ENCODE results near the gene TRAF3IP1. TPM values are rescaled to one million over a fixed set of nuclear protein-coding genes. Genes with fewer than 3 reads are reported as not detected.
"Not testable (repeated sequence)": the region's sequence is repeated elsewhere in the genome, so short reads cannot be mapped to it uniquely, and the experiment has no call there.

The TRAF3IP1 gene
- total RNA-seq, 1 donor: 7.6 TPM

DNA sequence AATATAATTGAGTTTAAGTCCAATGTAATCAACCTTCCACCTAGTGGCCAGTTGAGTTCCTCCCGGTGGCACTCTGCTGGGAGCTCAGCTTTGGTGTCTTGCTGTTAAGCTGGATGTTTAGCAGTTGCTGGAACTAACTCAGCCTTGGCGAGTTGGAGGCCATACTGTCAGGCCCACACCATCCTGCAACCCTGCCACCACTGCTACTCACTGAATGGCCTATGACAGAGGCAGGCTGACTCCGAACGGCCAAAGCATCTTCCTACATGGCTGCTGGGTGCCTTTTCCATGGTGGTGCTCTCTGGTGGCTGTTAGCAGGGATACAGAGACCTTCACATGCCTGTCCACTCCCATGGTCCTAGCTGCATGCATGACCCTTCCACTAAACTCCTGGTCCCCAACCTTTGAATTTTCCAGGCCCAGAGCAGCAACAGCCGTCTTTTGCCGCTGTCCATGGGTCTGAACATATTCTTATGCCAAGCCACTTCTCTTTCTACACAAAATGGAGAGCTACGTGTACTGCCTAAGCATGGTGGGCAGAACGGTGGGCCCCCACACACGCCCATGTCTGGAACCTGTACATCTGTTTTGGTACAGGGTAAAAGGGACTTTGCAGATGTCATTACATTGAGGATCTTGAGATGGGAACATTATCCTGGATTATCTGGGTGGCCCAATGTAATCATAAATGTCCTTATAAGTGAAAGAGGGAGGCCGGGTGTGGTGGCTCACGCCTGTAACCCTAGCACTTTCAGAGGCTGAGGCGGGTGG lies 15.0 kb upstream of the TRAF3IP1 start:
- Histone ChIP-seq H3K4me1 (ENCODE audit: insufficient read depth, low read length) (no peaks in the 10 kb centered on the region), H3K27ac (ENCODE audit: low read depth, low read length) (no peak overlapping the region), H3K79me2 (ENCODE audit: insufficient read depth, low read length) (no peaks in the 10 kb centered on the region)

DNA sequence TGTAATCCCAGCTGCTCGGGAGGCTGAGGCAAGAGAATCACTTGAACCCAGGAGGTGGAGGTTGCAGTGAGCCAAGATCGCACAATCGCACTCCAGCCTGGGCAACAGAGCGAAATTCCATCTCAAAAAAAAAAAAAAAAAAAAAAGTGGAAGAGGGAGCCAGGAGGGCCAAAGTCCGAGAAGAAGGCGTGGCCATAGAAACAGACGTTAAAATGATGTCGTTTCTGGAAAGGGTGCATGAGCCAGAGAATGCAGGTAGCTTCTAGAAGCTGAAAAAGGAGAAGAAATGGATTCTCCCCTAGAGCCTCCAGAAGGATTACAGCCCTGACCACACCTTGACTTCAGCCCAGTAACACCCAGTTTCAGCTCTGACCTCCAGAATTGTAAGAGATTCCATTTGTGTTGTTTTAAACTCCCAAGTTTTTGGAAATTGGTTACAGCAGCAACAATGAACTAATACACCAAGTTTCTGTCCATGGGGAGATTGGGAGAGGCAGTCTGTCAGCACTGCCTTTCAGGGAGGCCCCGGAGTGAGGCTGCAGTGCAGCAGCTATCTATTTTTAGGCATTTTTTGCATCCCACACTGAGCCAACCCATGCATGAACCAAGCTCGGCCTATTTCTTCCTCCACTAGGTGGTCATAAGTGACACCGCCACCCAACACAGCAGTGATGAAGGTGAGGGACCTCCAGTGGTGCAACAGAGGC lies 14.2 kb upstream of the TRAF3IP1 start:
- Histone ChIP-seq H3K9me3 (ENCODE audit: low read depth, low read length) (no peaks in the 10 kb centered on the region), H3K79me2 (ENCODE audit: insufficient read depth, low read length) (no peaks in the 10 kb centered on the region), H4K20me1 (ENCODE audit: insufficient read depth, low read length) (no peaks in the 10 kb centered on the region), H3K4me2 (ENCODE audit: insufficient read depth, low read length) (no peak overlapping the region), H3K27ac (ENCODE audit: low read depth, low read length) (no peak overlapping the region), H2AFZ (ENCODE audit: low read length) (no peak overlapping the region), H3K4me1 (ENCODE audit: insufficient read depth, low read length) (no peaks in the 10 kb centered on the region), H3K4me3 (ENCODE audit: insufficient read depth, low read length) (no peak overlapping the region), H3K36me3 (ENCODE audit: insufficient read depth, low read length) (no peaks in the 10 kb centered on the region), H3K27me3 (ENCODE audit: insufficient read depth, low read length) (peaks cover 6% of the 10 kb centered on the region)
- peak; percentile 52 for DNase-seq (ENCODE audit: insufficient read length, low spot score, missing footprints)
- TF ChIP-seq, protein P1, sequence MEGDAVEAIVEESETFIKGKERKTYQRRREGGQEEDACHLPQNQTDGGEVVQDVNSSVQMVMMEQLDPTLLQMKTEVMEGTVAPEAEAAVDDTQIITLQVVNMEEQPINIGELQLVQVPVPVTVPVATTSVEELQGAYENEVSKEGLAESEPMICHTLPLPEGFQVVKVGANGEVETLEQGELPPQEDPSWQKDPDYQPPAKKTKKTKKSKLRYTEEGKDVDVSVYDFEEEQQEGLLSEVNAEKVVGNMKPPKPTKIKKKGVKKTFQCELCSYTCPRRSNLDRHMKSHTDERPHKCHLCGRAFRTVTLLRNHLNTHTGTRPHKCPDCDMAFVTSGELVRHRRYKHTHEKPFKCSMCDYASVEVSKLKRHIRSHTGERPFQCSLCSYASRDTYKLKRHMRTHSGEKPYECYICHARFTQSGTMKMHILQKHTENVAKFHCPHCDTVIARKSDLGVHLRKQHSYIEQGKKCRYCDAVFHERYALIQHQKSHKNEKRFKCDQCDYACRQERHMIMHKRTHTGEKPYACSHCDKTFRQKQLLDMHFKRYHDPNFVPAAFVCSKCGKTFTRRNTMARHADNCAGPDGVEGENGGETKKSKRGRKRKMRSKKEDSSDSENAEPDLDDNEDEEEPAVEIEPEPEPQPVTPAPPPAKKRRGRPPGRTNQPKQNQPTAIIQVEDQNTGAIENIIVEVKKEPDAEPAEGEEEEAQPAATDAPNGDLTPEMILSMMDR (IDR thresholded peaks at IDR 0.05; ENCODE audit: extremely low read depth, low read depth, low read length): no peak

More for the DNA sequence above, 15.0 kb upstream of the TRAF3IP1 start:
- peaks cover 8% of the 10 kb centered on the region for H3K27me3 ChIP-seq (ENCODE audit: insufficient read depth, low read length)
- DNase-seq (ENCODE audit: insufficient read length, low spot score, missing footprints): peak; percentile 38
- H3K9me3 ChIP-seq (ENCODE audit: low read depth, low read length): no peaks in the 10 kb centered on the region
- no peak overlapping the region for H3K4me2 ChIP-seq (ENCODE audit: insufficient read depth, low read length)
- TF ChIP-seq, protein P1 (IDR thresholded peaks at IDR 0.05; ENCODE audit: extremely low read depth, low read depth, low read length): peak; percentile 32
- H4K20me1 ChIP-seq (ENCODE audit: insufficient read depth, low read length): no peaks in the 10 kb centered on the region
- no peaks in the 10 kb centered on the region for H3K36me3 ChIP-seq (ENCODE audit: insufficient read depth, low read length)
- H2AFZ ChIP-seq (ENCODE audit: low read length): no peak overlapping the region
- H3K4me3 ChIP-seq (ENCODE audit: insufficient read depth, low read length): no peak overlapping the region

DNA sequence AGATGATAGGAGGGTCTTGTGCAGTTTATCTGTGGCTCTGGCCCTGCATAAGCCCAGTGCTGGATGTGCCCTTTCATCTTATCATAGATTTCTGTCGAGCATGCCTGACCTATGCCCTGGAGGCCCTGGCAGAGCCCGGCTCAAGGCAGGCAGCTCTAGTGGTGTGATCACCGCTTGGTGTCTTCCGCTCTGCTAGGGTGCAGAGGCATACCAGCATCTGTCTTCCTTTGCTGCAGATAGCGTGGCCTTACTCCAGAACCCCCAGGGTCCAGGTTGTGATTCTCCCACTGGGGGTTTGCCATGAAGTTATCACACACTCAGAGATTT lies 13.7 kb upstream of the TRAF3IP1 start:
- no peaks in the 10 kb centered on the region for H3K36me3 ChIP-seq (ENCODE audit: insufficient read depth, low read length)
- no peaks in the 10 kb centered on the region for H3K4me1 ChIP-seq (ENCODE audit: insufficient read depth, low read length)
- no peak overlapping the region for H2AFZ ChIP-seq (ENCODE audit: low read length)
- no peaks in the 10 kb centered on the region for H4K20me1 ChIP-seq (ENCODE audit: insufficient read depth, low read length)
- no peak for DNase-seq (ENCODE audit: insufficient read length, low spot score, missing footprints)
- peaks cover 11% of the 10 kb centered on the region for H3K27me3 ChIP-seq (ENCODE audit: insufficient read depth, low read length)
- TF ChIP-seq, protein P1 (IDR thresholded peaks at IDR 0.05; ENCODE audit: extremely low read depth, low read depth, low read length): no peak
- H3K4me3 ChIP-seq (ENCODE audit: insufficient read depth, low read length): no peak overlapping the region
- H3K27ac ChIP-seq (ENCODE audit: low read depth, low read length): no peak overlapping the region
- H3K9me3 ChIP-seq (ENCODE audit: low read depth, low read length): no peaks in the 10 kb centered on the region
- no peak overlapping the region for H3K4me2 ChIP-seq (ENCODE audit: insufficient read depth, low read length)
- no peaks in the 10 kb centered on the region for H3K79me2 ChIP-seq (ENCODE audit: insufficient read depth, low read length)

- DNase-seq (ENCODE audit: insufficient read length, low spot score, missing footprints): no peak
- no peak overlapping the region for H2AFZ ChIP-seq (ENCODE audit: low read length)
Observed at GRCh38 chr2:238308177-238308576, 12.1 kb upstream of the TRAF3IP1 start.

GRCh38 chr2:238310721-238311120 lies 9.6 kb upstream of the TRAF3IP1 start:
- not testable (repeated sequence) for H2AFZ ChIP-seq (ENCODE audit: low read length); H3K4me3 ChIP-seq (ENCODE audit: insufficient read depth, low read length)

More at GRCh38 chr2:238308177-238308576, 12.1 kb upstream of the TRAF3IP1 start:
- Histone ChIP-seq H3K9me3 (ENCODE audit: low read depth, low read length) (no peaks in the 10 kb centered on the region), H4K20me1 (ENCODE audit: insufficient read depth, low read length) (no peaks in the 10 kb centered on the region), H3K4me1 (ENCODE audit: insufficient read depth, low read length) (no peaks in the 10 kb centered on the region), H3K36me3 (ENCODE audit: insufficient read depth, low read length) (no peaks in the 10 kb centered on the region), H3K4me3 (ENCODE audit: insufficient read depth, low read length) (no peak overlapping the region), H3K27me3 (ENCODE audit: insufficient read depth, low read length) (peaks cover 5% of the 10 kb centered on the region), H3K27ac (ENCODE audit: low read depth, low read length) (no peak overlapping the region), H3K4me2 (ENCODE audit: insufficient read depth, low read length) (no peak overlapping the region), H3K79me2 (ENCODE audit: insufficient read depth, low read length) (no peaks in the 10 kb centered on the region)
- TF ChIP-seq, protein P1 (IDR thresholded peaks at IDR 0.05; ENCODE audit: extremely low read depth, low read depth, low read length): peak; percentile 37

More at GRCh38 chr2:238310721-238311120, 9.6 kb upstream of the TRAF3IP1 start:
- H3K4me1 ChIP-seq (ENCODE audit: insufficient read depth, low read length); H3K79me2 ChIP-seq (ENCODE audit: insufficient read depth, low read length); H3K9me3 ChIP-seq (ENCODE audit: low read depth, low read length); H3K4me2 ChIP-seq (ENCODE audit: insufficient read depth, low read length); H3K36me3 ChIP-seq (ENCODE audit: insufficient read depth, low read length); H4K20me1 ChIP-seq (ENCODE audit: insufficient read depth, low read length); DNase-seq (ENCODE audit: insufficient read length, low spot score, missing footprints); H3K27ac ChIP-seq (ENCODE audit: low read depth, low read length); H3K27me3 ChIP-seq (ENCODE audit: insufficient read depth, low read length): not testable (repeated sequence)
